Measurements from ENCODE around the gene PLEKHA7. TPM values are rescaled to one million over a fixed set of nuclear protein-coding genes. Genes with fewer than 3 reads are reported as not detected.

Gene PLEKHA7
- total and polyA plus RNA-seq, 2 of the 13 experiments (the other 11 are each of a cell fraction or from before 2014, with no cell fraction given), result 17.5 to 18.7 TPM

DNA sequence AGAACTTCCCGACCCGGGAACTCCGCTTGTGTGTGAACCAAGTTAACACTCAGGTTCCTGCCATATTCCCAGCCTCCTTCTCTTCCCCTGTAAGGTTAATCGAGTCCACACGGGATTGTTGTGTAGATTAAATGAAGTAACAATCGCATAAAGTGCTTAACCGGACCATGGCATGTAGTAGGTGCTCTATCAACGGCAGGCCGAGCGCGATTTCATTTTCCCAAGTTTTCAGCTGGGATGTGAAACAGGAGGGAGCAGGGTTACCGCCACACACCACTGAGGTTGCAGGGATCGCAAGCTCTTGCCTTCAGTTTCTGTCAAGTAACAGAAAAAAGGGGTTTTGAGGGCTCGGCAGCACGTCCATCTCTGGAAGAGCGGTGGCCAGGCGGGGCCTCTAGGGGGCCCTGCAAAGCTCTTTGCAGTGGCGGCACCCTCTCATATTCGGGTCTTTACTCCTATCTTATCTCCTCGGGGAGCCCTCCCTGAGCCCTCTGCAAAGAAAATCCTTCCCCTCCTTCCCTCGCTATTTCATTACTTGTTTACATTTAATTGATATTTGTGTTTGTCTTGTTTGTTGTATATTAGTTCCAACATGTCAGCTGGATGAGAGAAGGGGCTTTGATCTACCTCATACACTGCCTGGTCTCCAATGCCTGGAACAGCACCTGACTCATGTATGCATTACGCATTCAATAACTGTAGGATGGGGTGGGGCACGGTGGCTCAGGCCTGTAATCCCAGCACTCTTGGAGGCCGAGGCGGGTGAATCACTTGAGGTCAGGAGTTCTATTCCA is 816 bp upstream of the PLEKHA7 start (continued):
- TF ChIP-seq, protein P1, sequence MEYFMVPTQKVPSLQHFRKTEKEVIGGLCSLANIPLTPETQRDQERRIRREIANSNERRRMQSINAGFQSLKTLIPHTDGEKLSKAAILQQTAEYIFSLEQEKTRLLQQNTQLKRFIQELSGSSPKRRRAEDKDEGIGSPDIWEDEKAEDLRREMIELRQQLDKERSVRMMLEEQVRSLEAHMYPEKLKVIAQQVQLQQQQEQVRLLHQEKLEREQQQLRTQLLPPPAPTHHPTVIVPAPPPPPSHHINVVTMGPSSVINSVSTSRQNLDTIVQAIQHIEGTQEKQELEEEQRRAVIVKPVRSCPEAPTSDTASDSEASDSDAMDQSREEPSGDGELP (IDR thresholded peaks at IDR 0.05; ENCODE audit: borderline replicate concordance, low read depth), result peak; percentile 49; the same call in 1 of the 2 replicates
- TF ChIP-seq AGO1 (IDR thresholded peaks at IDR 0.05; ENCODE audit: low read depth, low read length, poor library complexity, severe bottlenecking) (no peak), RFX3 (CRISPR knock-in tag; IDR thresholded peaks at IDR 0.05) (no peak), PPARG (CRISPR knock-in tag; conservative IDR thresholded peaks at IDR 0.05) (0 out of 2 replicates have a peak, but pooled peaks have one; percentile 32), KMT2A (CRISPR knock-in tag; IDR thresholded peaks at IDR 0.05) (no peak), TAF1 (CRISPR knock-in tag; IDR thresholded peaks at IDR 0.05) (peak; percentile 41; the same call in 1 of the 2 replicates), TEAD3 (CRISPR knock-in tag; optimal IDR thresholded peaks at IDR 0.05; ENCODE audit: borderline replicate concordance) (peak; percentile 37), DMAP1 (CRISPR knock-in tag; IDR thresholded peaks at IDR 0.05) (peak; percentile 24; the same call in 1 of the 2 replicates), KDM2A (CRISPR knock-in tag; IDR thresholded peaks at IDR 0.05; ENCODE audit: borderline replicate concordance, low read depth) (peak; percentile 58; the same call in 1 of the 2 replicates), PHF21A (CRISPR knock-in tag; IDR thresholded peaks at IDR 0.05) (0 out of 2 replicates have a peak, but pooled peaks have one; percentile 22), ZNF232 (CRISPR knock-in tag; IDR thresholded peaks at IDR 0.05; ENCODE audit: borderline replicate concordance) (peak; percentile 31; the same call in 1 of the 2 replicates), ZFP1 (CRISPR knock-in tag; IDR thresholded peaks at IDR 0.05) (0 out of 2 replicates have a peak, but pooled peaks have one; percentile 35), MTF1 (CRISPR knock-in tag; IDR thresholded peaks at IDR 0.05) (no peak), ZNF230 (CRISPR knock-in tag; IDR thresholded peaks at IDR 0.05) (no peak), ZMYM2 (CRISPR knock-in tag; IDR thresholded peaks at IDR 0.05) (peak; percentile 70), KLF16 (CRISPR knock-in tag; IDR thresholded peaks at IDR 0.05) (0 out of 4 replicates have a peak, but pooled peaks of 1 of the 2 experiments have one; percentile 43), POGZ (CRISPR knock-in tag; IDR thresholded peaks at IDR 0.05) (no peak)
- TF ChIP-seq, protein P2, sequence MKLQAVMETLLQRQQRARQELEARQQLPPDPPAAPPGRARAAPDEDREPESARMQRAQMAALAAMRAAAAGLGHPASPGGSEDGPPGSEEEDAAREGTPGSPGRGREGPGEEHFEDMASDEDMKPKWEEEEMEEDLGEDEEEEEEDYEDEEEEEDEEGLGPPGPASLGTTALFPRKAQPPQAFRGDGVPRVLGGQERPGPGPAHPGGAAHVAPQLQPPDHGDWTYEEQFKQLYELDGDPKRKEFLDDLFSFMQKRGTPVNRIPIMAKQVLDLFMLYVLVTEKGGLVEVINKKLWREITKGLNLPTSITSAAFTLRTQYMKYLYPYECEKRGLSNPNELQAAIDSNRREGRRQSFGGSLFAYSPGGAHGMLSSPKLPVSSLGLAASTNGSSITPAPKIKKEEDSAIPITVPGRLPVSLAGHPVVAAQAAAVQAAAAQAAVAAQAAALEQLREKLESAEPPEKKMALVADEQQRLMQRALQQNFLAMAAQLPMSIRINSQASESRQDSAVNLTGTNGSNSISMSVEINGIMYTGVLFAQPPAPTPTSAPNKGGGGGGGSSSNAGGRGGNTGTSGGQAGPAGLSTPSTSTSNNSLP (IDR thresholded peaks at IDR 0.05; ENCODE audit: low read depth, low read length), result 0 out of 2 replicates have a peak, but pooled peaks have one; percentile 54
- TF ChIP-seq, protein P3, sequence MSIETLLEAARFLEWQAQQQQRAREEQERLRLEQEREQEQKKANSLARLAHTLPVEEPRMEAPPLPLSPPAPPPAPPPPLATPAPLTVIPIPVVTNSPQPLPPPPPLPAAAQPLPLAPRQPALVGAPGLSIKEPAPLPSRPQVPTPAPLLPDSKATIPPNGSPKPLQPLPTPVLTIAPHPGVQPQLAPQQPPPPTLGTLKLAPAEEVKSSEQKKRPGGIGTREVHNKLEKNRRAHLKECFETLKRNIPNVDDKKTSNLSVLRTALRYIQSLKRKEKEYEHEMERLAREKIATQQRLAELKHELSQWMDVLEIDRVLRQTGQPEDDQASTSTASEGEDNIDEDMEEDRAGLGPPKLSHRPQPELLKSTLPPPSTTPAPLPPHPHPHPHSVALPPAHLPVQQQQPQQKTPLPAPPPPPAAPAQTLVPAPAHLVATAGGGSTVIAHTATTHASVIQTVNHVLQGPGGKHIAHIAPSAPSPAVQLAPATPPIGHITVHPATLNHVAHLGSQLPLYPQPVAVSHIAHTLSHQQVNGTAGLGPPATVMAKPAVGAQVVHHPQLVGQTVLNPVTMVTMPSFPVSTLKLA (IDR thresholded peaks at IDR 0.05), result no peak
- TF ChIP-seq, protein P4, sequence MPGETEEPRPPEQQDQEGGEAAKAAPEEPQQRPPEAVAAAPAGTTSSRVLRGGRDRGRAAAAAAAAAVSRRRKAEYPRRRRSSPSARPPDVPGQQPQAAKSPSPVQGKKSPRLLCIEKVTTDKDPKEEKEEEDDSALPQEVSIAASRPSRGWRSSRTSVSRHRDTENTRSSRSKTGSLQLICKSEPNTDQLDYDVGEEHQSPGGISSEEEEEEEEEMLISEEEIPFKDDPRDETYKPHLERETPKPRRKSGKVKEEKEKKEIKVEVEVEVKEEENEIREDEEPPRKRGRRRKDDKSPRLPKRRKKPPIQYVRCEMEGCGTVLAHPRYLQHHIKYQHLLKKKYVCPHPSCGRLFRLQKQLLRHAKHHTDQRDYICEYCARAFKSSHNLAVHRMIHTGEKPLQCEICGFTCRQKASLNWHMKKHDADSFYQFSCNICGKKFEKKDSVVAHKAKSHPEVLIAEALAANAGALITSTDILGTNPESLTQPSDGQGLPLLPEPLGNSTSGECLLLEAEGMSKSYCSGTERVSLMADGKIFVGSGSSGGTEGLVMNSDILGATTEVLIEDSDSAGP (CRISPR knock-in tag; IDR thresholded peaks at IDR 0.05; ENCODE audit: borderline replicate concordance), result peak; percentile 67; the same call in 1 of the 2 replicates
- TF ChIP-seq, protein P5, sequence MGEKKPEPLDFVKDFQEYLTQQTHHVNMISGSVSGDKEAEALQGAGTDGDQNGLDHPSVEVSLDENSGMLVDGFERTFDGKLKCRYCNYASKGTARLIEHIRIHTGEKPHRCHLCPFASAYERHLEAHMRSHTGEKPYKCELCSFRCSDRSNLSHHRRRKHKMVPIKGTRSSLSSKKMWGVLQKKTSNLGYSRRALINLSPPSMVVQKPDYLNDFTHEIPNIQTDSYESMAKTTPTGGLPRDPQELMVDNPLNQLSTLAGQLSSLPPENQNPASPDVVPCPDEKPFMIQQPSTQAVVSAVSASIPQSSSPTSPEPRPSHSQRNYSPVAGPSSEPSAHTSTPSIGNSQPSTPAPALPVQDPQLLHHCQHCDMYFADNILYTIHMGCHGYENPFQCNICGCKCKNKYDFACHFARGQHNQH (CRISPR knock-in tag; IDR thresholded peaks at IDR 0.05), result peak; percentile 56; the same call in 1 of the 2 replicates
